SK-N-SH (cell line): Measurements from ENCODE around the gene GIPC2.

Experiments used
- CTCF ChIP-seq: fragments of 200-600 bp; sonication (generic); IDR thresholded peaks from 2 replicates; pipeline ENCODE4 v1.6.1; 2017; ENCODE audit warnings: antibody characterized with exemption, mild to moderate bottlenecking, moderate library complexity
- EP300 ChIP-seq, 2 experiments: IDR thresholded peaks; 2 replicates each; pipeline versions ENCODE4 v1.4.0 to v1.6.1; 2012; ENCODE audit warnings: borderline replicate concordance in 1 of 2, low read depth in 1 of 2, low read length in 1 of 2
- FOXJ3 ChIP-seq: sonication (generic); formaldehyde crosslinking; IDR thresholded peaks from 2 replicates; pipeline ENCODE4 v1.5.1; 2020; ENCODE audit warnings: mild to moderate bottlenecking, missing genetic modification reagents
- POLR2AphosphoS5 ChIP-seq: IDR thresholded peaks from 2 replicates; pipeline ENCODE4 v1.6.1; 2012; ENCODE audit warnings: low read depth, low read length
- YY1 ChIP-seq: IDR thresholded peaks from 2 replicates; pipeline ENCODE4 v1.4.0; 2012; ENCODE audit warnings: low read depth, mild to moderate bottlenecking

GRCh38 chr1:78015148-78015547, 30.6 kb upstream of the GIPC2 start:
- TF ChIP-seq FOXJ3 (CRISPR knock-in tag) (no peak), CTCF (no peak), YY1 (no peak), POLR2AphosphoS5 (no peak), EP300 (IDR thresholded peaks at IDR 0.05; ENCODE audit: borderline replicate concordance in 1 of 2, low read depth in 1 of 2, low read length in 1 of 2) (no peak)
